T-helper 1 cell treated with Interleukin-12 subunit alpha and Interleukin-12 subunit beta and Interleukin-4 antibody, amounts not matched to agents 30 ng/mL and 1 ng/mL, for 36 hours (primary cell): ENCODE measurements around the gene MUC6. TPM values are rescaled to one million over a fixed set of nuclear protein-coding genes. Genes with fewer than 3 reads are reported as not detected.

Experiments used
- intact Hi-C: fragments of 100-400 bp; cut with micrococcal nuclease; formaldehyde crosslinking; loops from one replicate; pipeline ENCODE4 v1.15.1; 2024
- total RNA-seq: library from RNA; stranded (reverse); gene quantifications from 2 replicates; pipeline ENCODE4 v1.2.3, GENCODE V29; 2022

The MUC6 gene
- total RNA-seq, 1 donor from 2014 or later = not detected

DNA sequence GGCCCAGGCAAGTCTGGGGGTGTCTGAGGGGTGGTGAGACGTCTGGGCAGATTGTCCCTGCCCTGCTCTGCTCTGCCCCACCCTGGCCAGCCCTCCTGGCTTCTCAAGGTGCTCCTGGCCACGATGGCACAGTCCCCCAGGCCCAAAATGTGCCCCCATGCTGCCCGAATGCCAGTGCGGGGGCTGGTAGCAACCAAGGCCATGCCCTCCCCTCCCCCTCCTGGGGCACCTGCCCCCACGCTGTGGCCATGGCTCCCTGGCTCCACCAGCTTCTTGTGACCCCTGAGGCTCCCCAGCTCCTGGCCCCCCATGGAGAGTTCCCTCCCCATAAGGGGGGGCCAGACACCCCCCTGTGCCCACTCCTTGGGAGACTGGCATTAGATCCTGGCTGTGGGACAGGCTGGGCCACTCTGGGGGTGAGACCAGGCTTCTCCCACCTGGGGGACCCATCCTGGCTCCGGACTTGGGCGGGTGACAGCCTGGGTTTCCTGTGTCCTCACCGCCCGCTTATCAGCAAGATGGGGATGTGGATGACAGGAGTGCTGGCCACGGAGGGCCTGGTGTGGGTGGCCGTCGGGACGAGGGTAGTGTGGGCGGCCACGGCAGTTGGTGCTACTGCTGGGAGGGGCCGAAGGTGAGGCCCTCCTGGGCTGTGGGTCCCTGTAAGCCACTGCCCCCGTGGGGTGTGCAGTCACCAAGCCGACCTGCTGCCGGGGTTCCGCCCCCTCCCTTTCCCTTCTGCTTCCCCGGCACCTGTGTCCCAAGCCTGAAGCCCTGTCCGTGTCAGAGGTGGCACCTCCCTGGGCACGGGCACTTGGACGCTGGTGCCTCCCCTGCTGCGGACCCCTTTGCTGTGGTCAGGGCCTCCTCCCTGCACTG, 15.9 kb upstream of the MUC6 start:
- intact Hi-C loops = no loop called here

DNA sequence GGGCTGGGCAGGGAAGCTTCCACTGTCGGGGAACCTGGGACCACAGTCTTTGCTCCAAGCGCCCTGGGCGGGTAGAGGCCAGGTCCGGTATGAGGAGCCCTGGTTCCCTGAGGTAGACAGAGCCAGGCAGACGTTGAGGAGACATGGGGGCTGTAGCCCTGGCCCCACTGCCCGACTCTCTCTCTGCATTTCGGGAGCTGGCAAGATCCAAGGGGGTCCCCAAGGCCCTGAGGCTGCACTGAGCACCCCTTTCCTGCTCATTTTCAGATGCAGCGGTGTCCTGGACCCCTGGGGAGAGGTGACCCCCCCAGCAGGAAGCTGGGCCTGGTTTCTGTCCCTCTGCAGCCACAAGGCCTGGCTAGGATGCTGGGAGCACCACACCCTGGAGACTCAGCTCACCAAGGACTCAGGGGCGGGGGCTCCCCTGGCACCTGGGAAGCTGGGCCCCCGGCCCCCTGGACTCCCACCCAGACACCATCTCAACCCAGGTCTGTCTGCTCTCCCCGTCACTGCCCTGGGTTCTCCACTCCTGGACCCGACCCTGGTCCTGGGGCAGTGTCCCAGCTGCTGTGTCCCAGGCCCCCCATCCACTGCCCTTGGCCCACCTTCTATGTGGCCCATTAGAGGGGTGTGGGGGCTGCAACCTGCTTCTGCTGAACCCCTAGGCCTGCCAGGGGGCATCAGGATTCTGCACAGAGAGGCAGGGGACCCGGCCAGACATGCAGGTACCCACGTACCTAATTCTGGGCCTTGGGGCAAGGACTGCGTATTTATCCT, 15.0 kb upstream of the MUC6 start:
- intact Hi-C loops = loop anchor here (1.0 kb wide), 2 partner anchors 126 to 141 kb away; partner anchors contain the start of genes AP2A2 and CHID1

DNA sequence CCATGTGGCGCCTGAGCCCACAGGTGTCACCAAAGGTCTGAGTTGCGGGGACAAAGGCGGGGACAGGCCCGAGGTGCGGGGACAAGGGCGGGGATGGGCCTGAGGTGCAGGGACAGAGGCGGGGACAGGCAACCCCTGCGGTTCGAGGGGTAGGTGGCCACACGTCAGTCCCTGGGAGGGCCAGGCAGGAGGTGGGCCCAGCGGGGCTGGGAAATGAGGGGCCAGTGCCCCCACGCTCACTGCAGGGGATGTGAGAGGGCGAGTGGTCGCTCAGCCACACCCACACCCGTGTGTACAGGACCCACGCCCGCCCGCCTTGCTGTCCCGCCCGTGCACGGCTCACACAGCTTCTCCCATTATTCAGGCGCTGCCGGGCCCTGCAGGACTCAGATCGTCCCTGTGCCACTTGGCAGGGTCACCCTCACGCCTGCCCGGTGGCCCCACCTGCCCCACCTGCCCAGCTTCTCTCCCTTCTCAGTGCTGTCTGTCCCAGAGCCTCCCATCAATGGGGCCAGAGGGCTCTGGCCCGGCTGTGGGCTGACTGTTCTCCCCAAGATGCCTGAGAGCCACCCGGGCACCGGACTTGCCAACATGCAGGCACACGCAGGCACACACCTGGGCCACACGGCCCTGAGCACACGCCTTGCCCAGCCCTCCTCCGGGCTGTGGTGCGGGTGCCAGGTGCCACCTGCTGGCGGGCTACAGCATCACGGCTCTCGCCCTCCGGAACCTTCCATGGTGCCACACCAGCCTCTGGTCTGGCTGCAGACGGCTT, 14.2 kb upstream of the MUC6 start:
- intact Hi-C loops = loop anchor here (1.0 kb wide), 2 partner anchors 125 to 140 kb away; partner anchors contain the start of genes AP2A2 and CHID1

DNA sequence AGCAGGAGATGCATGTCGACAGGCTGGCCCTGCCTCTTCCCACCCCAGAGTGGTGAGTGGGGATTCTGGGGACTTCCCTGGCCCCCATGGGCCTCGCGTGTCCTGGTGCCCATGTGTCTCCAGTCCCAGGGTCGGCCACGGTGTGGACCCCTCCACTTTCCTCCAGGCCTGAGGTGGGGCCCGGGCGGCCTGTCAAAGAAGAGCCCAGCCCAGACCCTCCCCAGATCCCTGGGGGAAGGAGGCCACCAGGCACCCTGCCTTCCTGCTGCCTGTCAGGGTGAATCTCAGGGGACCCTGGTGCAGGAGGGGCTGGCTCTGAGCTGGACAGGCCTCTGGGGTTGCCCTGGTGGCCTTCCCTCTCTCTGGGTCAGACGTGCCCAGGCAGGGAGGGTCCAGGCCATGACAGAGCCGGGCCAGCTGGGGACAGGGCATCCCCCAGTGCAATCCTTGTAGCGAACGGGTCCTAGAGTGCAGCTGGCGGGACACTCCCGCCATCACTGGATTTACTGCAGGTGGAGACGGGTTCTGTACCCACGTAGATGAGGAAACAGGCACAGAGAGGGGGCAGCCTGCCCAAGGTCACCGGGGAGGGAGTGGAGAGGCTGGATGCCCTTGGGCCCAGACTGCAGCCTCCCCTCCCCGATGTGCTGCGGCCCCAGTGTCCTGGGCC, 13.5 kb upstream of the MUC6 start:
- intact Hi-C loops = no loop called here

DNA sequence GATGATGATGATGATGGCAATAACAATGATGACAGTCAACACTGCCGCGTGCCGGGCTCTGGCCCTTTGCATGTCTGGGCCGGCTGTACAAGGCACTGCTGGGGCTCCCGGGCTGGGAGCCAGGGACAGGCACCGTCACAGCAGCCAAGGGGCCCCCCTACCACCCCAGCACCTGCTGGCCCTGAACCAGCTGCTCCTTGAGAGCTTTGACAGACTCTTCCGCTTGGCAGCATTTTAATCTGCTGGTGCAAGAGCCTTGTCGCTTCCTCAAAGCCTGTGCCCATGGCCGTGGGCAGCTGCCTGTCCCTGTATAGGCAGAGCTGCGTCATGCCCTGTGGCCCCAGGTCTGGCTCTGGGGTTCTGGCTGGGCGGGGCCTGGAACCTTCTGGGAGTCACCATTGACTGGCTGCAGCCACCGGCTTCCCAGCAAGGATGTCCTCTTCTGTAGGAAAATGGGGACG, 12.9 kb upstream of the MUC6 start:
- intact Hi-C loops = no loop called here

DNA sequence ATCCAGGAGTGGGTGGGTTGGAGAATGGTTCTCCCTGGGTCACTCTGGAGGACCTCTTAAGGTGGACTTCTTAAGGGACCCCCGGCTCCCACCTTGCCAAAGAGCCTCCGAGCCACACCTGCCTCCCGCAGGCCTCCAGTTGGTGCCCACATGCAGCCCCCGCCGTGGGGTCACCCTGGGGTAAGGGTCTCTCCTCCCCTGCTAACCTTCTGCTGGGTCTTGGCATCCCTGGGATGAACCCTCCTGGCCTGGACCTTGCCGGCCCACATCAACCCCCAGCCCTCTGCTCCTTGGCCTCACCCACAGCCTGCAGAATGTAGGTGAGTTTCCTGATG, 12.5 kb upstream of the MUC6 start:
- intact Hi-C loops = no loop called here

DNA sequence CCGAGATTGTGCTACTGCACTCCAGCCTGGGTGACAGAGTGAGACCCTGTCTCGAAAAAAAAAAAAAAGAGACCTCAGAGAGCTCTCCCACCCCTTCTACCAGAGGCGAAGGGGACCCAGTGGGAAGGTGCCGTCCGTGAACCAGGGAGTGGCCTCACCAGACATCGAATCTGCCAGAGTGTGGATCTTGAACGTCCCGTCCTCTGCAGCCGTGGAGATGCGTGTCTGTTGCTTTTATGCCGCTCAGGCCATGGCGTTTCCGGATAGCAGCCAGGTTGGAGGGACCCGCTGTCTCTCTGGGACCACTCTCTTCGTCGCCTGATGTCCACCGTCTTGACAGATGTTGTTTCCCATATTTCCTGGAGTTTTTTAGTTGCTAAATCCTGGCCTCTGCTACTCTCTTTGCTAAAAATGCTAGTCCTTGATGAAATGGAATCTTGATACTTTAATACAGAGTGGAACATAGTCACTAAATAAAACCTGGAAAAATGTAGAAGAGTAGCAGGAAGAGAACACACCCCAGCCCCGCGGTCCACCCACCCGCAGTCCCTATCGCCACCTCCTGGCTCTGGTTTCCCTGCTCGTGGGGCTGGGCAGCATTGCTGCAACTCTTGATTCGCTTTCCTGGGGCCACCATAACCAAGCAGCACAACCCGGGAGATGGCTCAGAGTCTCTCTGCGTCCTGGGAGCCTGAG, 12.0 kb upstream of the MUC6 start:
- intact Hi-C loops = no loop called here

DNA sequence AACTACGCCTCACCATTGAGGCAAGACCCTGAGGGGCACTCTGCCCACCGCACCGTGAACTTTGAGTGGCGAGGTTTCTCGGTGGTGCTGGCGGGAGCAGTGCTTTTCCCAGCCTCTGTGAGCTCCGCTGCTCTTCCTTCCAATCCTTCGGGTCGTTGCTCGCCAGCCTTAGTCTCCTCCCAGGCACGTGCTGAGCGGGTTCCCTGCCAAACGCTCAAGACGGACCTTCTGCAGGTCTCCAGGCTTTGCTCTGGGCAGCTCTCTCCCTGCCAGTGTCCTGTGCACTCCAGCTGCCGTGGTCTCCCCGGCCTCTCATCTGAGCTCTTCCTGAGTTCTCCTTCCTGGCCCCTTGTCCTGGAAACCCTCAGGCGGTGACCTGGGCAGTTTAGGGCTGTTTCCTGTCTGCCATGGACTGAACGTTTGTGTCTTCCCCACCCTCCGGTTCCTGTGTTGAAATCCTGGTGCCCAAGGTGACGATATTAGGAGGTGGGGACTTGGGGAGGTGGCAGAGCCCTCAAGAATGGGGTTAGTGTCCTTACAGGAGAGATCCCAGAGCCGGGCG, 11.2 kb upstream of the MUC6 start:
- intact Hi-C loops = no loop called here

DNA sequence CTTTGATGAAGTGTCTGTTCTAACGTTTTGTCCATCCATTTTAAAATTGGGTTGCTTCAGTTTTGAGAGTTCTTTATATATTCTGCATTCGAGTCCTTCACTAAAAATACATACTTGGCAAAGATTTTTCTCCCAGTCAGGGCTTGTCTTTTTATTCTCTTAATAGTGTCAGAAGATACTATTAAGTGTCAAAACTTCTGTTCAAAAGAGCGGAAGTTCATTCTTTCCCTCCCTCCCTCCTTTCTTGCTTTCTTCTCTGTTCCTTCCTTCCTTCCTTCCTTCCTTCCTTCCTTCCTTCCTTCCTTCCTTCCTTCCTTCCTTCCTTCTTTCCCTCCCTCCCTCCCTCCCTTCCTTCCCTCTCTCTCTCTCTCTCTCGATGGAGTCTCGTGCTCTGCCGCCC, 7.6 kb upstream of the MUC6 start:
- intact Hi-C loops = no loop called here

DNA sequence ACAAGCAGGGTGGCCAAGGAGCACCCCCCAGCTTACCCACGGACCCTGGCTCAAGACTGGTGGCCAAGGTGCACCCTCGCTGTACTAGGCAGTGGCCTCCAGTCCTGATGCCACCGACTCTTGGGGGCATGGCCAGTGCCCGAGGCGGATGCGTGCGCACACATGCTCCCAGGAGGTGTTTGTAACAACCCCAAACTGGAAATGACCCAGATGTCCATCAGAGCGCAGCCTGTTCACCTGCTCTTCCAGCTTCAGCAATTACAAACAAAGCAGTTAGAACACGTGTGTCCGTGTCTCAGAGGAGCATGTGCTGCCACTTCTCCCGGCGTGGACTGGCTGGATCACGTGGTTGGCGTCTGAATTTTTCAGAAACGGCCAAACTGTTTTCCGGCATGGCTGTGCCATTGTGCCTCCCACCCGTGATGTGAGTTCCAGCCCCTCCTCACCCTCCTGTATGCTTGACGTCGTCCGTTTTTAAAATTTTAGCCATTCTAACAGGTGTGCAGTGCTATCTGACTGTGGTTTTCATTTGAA, 7.1 kb upstream of the MUC6 start:
- intact Hi-C loops = no loop called here

DNA sequence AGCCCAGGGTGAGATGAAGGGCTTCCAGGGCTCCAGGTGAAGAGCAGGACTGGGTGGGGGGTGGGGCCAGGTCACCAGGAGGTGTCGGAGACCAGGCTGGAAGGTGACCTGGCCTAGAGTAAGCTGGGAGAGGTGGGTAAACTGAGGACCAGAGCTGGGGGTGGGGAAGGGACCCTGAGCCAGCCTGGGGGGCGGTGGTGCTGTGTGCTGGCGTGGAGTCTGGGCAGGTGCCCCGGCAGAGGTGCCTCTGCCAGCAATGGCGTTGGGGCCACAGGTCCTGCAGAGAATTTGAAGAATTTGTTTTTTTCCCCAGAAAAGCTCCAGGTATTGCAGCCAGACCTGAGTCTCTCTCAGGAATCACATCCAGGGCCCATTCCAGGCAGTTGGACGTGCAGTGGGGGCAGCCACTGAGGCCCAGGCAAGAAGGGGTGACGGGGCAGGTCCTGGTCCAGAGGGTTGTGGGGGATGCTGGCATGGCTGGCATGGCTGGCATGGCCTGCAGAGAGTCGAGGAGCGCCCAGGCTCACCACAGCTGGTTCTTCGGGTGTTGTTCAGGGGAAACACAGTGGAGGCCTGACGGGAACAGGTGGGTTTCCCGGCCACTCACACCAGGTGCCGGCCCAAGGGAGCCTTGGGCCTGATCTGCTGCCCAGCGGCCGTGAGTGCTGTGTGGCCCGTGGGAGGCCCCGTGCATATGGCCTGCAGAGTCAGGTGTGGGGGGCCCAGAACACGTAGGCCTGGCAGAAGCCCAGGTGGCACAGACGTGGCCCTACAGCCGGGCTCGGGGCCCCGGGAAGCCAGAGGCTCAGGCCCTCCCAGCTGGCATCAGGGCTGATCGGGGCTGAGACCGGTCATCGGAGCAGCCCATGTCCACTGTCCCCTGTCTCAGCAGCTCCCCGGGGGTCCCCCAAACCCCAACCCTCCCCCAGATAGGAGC, 6.4 kb upstream of the MUC6 start:
- intact Hi-C loops = no loop called here

DNA sequence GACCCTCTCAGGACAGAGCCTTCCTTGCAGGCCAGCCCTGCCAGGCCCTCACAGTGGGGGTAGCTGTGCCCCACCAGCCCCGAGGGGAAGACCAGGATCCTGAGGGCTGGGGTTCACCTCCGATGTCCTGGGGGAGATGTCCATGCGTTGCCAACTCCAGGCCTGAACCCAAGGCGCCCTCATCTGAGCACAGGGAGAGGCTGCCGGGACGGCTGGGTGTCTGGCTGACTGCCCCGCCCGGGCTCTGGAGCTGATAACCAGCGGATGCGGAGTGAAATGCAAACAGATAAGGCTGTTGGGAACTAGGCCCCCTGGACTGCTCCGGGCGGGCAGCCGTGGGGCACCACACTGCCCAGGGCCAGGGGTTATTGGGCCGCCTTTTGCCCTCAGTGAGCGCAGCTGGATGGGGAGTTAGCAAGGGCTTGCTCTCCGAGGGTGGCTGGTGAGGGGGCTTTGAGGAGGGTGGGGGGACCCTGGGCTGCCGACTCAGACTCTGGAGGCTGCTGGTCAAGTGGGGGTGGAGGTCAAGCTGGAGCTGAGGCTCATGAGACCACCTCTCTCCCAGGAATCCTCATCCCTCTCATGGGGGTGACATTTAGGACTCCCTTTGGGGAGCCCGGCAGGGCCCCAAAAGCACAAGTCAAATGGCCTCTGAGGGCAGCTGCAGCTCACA, 5.6 kb upstream of the MUC6 start:
- intact Hi-C loops = no loop called here

DNA sequence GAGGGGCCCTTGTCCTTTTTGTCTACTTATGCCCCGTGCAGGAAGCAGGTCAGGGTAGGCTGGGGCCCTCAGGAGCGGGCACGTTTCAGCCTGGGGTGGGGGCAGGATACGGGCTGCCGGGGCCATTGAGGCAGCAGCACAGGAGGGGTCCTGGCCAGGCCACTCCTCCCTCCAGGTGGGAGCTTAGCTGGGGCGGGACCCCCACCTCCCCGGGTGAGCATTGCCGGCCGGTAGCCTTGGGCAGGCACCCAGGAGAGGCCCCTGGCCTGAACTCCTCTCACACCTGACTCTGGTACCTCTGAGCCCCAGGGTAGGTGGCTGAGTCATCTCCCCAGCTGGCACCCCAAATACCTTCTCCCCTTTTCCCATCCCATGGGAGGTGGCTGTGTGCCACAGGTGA, 5.0 kb upstream of the MUC6 start:
- intact Hi-C loops = no loop called here

DNA sequence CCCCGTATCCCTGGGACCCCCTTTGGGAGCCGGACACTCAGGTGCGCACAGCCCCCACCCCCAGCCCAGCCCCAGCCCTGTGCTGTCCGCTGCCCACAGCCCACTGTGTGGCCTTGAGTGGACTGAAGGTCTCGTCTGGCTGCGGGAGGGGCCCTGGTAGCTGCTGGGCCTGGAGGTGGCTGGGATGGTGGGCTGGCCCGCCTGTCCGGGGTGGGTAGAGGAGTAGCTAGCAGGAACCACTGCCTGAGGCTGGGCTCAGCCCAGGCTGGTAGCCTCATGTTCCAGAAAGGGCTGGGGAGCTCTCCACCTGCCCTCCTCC, 4.6 kb upstream of the MUC6 start:
- intact Hi-C loops = no loop called here

DNA sequence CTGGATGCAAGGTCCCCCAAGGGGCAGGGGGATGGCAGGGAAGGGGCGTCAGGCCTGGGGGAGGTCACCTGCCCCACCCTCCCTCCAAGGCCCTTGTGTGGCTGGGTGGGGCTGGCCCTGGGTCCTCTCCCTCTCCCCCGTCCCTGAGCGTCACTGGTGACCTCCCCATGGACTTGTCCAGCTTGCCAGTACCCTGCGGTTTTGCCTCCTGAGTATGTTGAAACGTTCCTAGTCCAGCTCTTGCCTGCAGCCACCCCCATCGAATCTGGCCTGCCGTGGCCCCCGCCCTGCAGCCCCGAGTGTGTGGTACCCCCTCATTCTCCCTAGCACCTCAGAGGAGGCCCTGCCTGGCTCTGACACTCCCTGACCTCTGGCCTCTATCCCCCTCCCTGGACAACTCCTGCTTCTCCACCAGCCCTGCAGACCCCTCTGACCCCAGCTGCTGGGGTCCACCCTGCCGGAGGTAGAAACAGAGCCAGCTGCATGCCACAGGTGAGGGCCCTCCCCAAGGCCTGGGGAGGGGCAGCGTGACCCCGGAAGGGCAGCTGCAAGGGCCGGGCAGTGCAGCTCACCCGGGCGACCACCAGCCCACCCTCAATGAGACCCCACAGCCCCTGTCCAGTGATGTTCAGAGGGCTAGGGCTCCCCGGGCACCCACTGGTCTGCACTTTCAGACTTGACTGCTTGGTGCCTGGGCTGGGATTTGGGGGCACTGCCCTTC, 4.1 kb upstream of the MUC6 start:
- intact Hi-C loops = no loop called here

DNA sequence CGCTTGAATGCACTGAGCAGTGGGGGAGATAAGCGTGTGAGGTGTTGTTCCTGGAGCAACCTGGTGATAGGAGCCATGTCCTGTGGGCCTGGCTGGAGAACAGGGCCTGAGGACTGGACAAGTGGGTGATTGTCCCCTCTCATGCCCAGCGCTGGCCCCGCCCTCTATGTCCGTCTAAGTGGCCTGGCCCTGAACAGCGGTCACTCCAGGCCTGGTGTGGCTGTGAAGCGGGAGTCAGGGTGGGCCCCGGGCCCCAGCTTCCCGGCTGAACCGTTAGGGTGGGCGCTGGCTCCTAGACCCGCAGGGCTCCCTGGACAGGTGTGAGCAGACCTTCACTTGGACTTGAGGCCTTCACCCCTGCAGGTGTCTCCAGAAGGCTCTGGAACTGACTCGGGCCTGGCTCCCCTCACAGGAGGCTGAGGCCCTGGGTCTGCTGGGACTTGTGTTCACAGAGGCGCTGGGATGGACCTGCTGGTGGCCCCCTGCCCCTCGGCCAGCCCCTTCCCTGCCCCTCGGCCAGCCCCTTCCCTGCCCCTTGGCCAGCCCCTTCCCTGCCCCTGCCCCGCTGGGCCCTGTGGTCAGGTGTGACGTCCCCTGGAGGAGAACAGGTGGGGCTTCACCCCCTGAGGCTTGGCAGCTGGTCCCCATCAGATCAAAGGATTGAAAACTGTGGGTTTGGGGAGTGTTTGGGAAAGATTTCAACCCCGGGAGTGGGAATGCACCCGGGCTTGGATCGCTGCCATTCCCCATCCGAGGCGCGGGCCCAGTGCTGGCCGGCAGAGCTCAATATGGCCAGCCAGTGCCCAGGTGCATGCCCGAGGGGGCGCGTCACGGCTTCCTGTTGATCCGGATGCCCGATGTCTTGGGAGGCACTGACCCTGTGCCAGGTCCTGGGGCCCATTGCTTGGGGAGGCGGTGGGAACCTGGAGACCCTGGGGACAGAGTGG, 3.2 kb upstream of the MUC6 start:
- intact Hi-C loops = no loop called here

DNA sequence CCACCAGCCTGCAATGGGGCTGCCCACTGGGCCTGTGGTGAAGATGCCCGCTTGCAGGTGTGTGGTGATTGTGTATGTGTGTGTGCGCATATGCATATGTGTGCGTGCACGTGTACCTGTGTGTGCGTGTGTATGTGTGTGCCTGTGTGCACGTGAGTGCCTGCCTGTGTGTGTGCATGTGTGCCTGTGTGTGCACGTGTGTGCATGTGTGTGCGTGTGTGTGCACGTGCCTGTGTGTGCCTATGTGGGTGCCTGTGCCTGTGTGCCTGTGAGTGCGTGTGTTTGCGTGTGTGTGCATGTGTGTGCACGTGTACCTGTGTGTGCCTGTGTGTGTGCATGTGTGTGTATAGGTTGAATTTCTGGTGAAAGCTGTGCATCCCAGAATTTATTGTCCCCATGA, 2.4 kb upstream of the MUC6 start:
- intact Hi-C loops = no loop called here
